ENCODE results near the gene UGT1A6. TPM values are rescaled to one million over a fixed set of nuclear protein-coding genes. Genes with fewer than 3 reads are reported as not detected.

UGT1A6 gene
- total RNA-seq, 3 donors from 2014 or later: not detected

- TF ChIP-seq CTCF (IDR thresholded peaks at IDR 0.05) (no peak), POLR2AphosphoS5 (IDR thresholded peaks at IDR 0.05) (no peak), POLR2A (IDR thresholded peaks at IDR 0.05) (no peak)
- DNase-seq (ENCODE audit: low spot score in 2 of 2): no peak
- no peaks in the 10 kb centered on the region for H3K27me3 ChIP-seq
- no peak overlapping the region for H3K27ac ChIP-seq
- intact Hi-C loops (cut with DNase I; ENCODE audit: low total_unique reads): no loop called here
- H3K9me3 ChIP-seq: no peaks in the 10 kb centered on the region
- H3K36me3 ChIP-seq: no peaks in the 10 kb centered on the region
- no peaks in the 10 kb centered on the region for H3K4me1 ChIP-seq
- no peak overlapping the region for H3K4me3 ChIP-seq
Measured at GRCh38 chr2:233674995-233675394, 17.7 kb upstream of the UGT1A6 start.

- Histone ChIP-seq H3K9me3 (no peaks in the 10 kb centered on the region), H3K27ac (no peak overlapping the region), H3K36me3 (no peaks in the 10 kb centered on the region), H3K4me1 (no peaks in the 10 kb centered on the region), H3K4me3 (no peak overlapping the region), H3K27me3 (no peaks in the 10 kb centered on the region)
- no peak for DNase-seq (ENCODE audit: low spot score in 2 of 2)
- TF ChIP-seq POLR2AphosphoS5 (IDR thresholded peaks at IDR 0.05) (no peak), POLR2A (IDR thresholded peaks at IDR 0.05) (no peak), CTCF (IDR thresholded peaks at IDR 0.05) (no peak)
- intact Hi-C loops (cut with DNase I; ENCODE audit: low total_unique reads): no loop called here
Measured at GRCh38 chr2:233676046-233676445, 16.6 kb upstream of the UGT1A6 start.

GRCh38 chr2:233679196-233679595 lies 13.5 kb upstream of the UGT1A6 start:
- Histone ChIP-seq H3K4me3 (no peak overlapping the region), H3K36me3 (no peaks in the 10 kb centered on the region), H3K4me1 (no peaks in the 10 kb centered on the region), H3K27ac (no peak overlapping the region), H3K27me3 (no peaks in the 10 kb centered on the region), H3K9me3 (no peaks in the 10 kb centered on the region)
- TF ChIP-seq POLR2A (IDR thresholded peaks at IDR 0.05) (no peak), POLR2AphosphoS5 (IDR thresholded peaks at IDR 0.05) (no peak), CTCF (IDR thresholded peaks at IDR 0.05) (no peak)
- no peak for DNase-seq (ENCODE audit: low spot score in 2 of 2)
- intact Hi-C loops (cut with DNase I; ENCODE audit: low total_unique reads): no loop called here

GRCh38 chr2:233680361-233681045 lies 12.2 kb upstream of the UGT1A6 start:
- Histone ChIP-seq H3K4me3 (no peak overlapping the region), H3K9me3 (no peaks in the 10 kb centered on the region), H3K27ac (no peak overlapping the region), H3K4me1 (no peaks in the 10 kb centered on the region), H3K36me3 (no peaks in the 10 kb centered on the region), H3K27me3 (no peaks in the 10 kb centered on the region)
- intact Hi-C loops (cut with DNase I; ENCODE audit: low total_unique reads): no loop called here
- no peak for DNase-seq (ENCODE audit: low spot score in 2 of 2)
- TF ChIP-seq POLR2AphosphoS5 (IDR thresholded peaks at IDR 0.05) (no peak), CTCF (IDR thresholded peaks at IDR 0.05) (no peak), POLR2A (IDR thresholded peaks at IDR 0.05) (no peak)

GRCh38 chr2:233681521-233682099 lies 11.1 kb upstream of the UGT1A6 start, which contains the start of gene UGT1A7:
UGT1A7 (plus strand) TSS chr2:233681901; CDS start chr2:233681938, 37 bp downstream.
- intact Hi-C loops (cut with DNase I; ENCODE audit: low total_unique reads): no loop called here
- TF ChIP-seq POLR2A (IDR thresholded peaks at IDR 0.05): no peak
- no peak for TF ChIP-seq CTCF (IDR thresholded peaks at IDR 0.05)
- no peak for TF ChIP-seq POLR2AphosphoS5 (IDR thresholded peaks at IDR 0.05)
- no peak within 1 kb of the TSS for H3K4me3 ChIP-seq
- H3K4me1 ChIP-seq: no peaks in the 10 kb centered on the region
- DNase-seq (ENCODE audit: low spot score in 2 of 2): no peak
- H3K27me3 ChIP-seq: no peaks in the 10 kb centered on the region
- no peak within 1 kb of the TSS for H3K27ac ChIP-seq
- no peaks in the 10 kb centered on the region for H3K36me3 ChIP-seq
- H3K9me3 ChIP-seq: no peaks in the 10 kb centered on the region

All from breast epithelium (tissue), 4 donors.